GM12878 (cell line): ENCODE measurements around the gene NUAK1. TPM values are rescaled to one million over a fixed set of nuclear protein-coding genes. Genes with fewer than 3 reads are reported as not detected.

Experiments
- ATAC-seq: fragments of 200-7000 bp; cut with Tn5 transposase; 3 replicates; pipeline ENCODE4 v1.9.1; 2020; ENCODE audit warnings: mild to moderate bottlenecking, moderate library complexity
- BruUV-seq: library from RNA; stranded (reverse); fragments of 400-500 nt; replicated peaks from 2 replicates; lab custom pipeline; 2021; lab: Mats Ljungman, UMichigan
- CTCF ChIA-PET: fragments of 300-600 bp; sonication (Branson Sonifier 250); formaldehyde crosslinking; extraction: SDS; loops from one replicate; lab custom pipeline; 2021; ENCODE audit warnings: inconsistent platforms; lab: Yijun Ruan, JAX
- POLR2A ChIA-PET: fragments of 350-600 bp; formaldehyde crosslinking; extraction: SDS; loops from one replicate; lab custom pipeline; 2021; ENCODE audit warnings: inconsistent platforms; lab: Charles Lee
- RAD21 ChIA-PET: fragments of 300-600 bp; sonication (Branson Sonifier 250); formaldehyde crosslinking; loops from one replicate; lab custom pipeline; 2023; ENCODE audit warnings: antibody characterized with exemption; ENCODE audit not compliant: unreplicated experiment; lab: Charles Lee
- SMC1A ChIA-PET: fragments of 300-600 bp; sonication (Branson Sonifier 250); formaldehyde crosslinking; loops from one replicate; lab custom pipeline; 2023; ENCODE audit not compliant: unreplicated experiment, uncharacterized antibody; lab: Charles Lee
- DNase-seq: peaks from one replicate; pipeline ENCODE4 v3.0.0-alpha.2; 2011; ENCODE audit warnings: low read depth, low spot score
- FAIRE-seq: peaks from 3 replicates; lab custom pipeline; 2011; peaks lifted over from hg19 to GRCh38; lab: Jason Lieb, UNC
- H2AFZ ChIP-seq: 2 replicates; pipeline ENCODE4 v1.6.0; 2011; ENCODE audit warnings: low read depth, low read length, control low read depth; ENCODE audit not compliant: control insufficient read depth
- H3K27ac ChIP-seq: 2 replicates; pipeline ENCODE4 v1.5.1; 2011; ENCODE audit warnings: control low read depth; ENCODE audit not compliant: control insufficient read depth, insufficient read depth
- H3K27me3 ChIP-seq, 2 experiments: replicated peaks in 1 of 2; 2 replicates each; pipeline versions ENCODE4 v1.6.0 to v1.6.1; 2011; ENCODE audit warnings: low read length in 1 of 2; ENCODE audit not compliant: control insufficient read depth in 2 of 2, insufficient read depth in 2 of 2
- H3K36me3 ChIP-seq, 2 experiments: 2 replicates each; pipeline ENCODE4 v1.5.1; 2011; ENCODE audit warnings: low read length in 1 of 2; ENCODE audit not compliant: control insufficient read depth in 2 of 2, insufficient read depth in 2 of 2
- H3K4me1 ChIP-seq: 2 replicates; pipeline ENCODE4 v1.6.1; 2011; ENCODE audit warnings: mild to moderate bottlenecking, low read length, moderate library complexity, mixed read lengths; ENCODE audit not compliant: control insufficient read depth, insufficient read depth
- H3K4me2 ChIP-seq: 2 replicates; pipeline ENCODE4 v1.6.0; 2011; ENCODE audit warnings: control low read depth; ENCODE audit not compliant: control insufficient read depth, insufficient read depth
- H3K4me3 ChIP-seq: fragments of 200-600 bp; sonication (generic); 2 replicates; pipeline ENCODE4 v1.5.1; 2016
- H3K79me2 ChIP-seq: 2 replicates; pipeline ENCODE4 v1.6.0; 2011; ENCODE audit warnings: low read length; ENCODE audit not compliant: control insufficient read depth, insufficient read depth
- H3K9ac ChIP-seq: 2 replicates; pipeline ENCODE4 v1.8.0; 2011; ENCODE audit warnings: low read length, control low read depth, mixed read lengths; ENCODE audit not compliant: control insufficient read depth, insufficient read depth
- H3K9me3 ChIP-seq: replicated peaks from 3 replicates; pipeline ENCODE4 v1.5.1; 2011; ENCODE audit warnings: mild to moderate bottlenecking, low read length; ENCODE audit not compliant: control insufficient read depth, insufficient read depth
- H4K20me1 ChIP-seq: 2 replicates; pipeline ENCODE4 v1.6.0; 2011; ENCODE audit not compliant: control insufficient read depth, insufficient read depth
- ATF7 ChIP-seq: fragments of 450-650 bp; IDR thresholded peaks from 2 replicates; pipeline ENCODE4 v1.6.1; 2016; ENCODE audit warnings: low read depth, mild to moderate bottlenecking
- CBFB ChIP-seq: IDR thresholded peaks from 2 replicates; pipeline ENCODE4 v1.6.1; 2016; ENCODE audit warnings: antibody characterized with exemption, low read depth
- NBN ChIP-seq: fragments of 450-650 bp; IDR thresholded peaks from 2 replicates; pipeline ENCODE4 v1.6.1; 2016
- NKRF ChIP-seq: fragments of 450-650 bp; conservative IDR thresholded peaks from 2 replicates; pipeline ENCODE4 v1.6.1; 2017; ENCODE audit warnings: mild to moderate bottlenecking, moderate library complexity
- NR2C2 ChIP-seq: IDR thresholded peaks from 2 replicates; pipeline ENCODE4 v1.6.1; 2011; ENCODE audit warnings: borderline replicate concordance, low read depth; ENCODE audit not compliant: control insufficient read depth, insufficient read length
- NR2F1 ChIP-seq: fragments of 450-650 bp; conservative IDR thresholded peaks from 2 replicates; pipeline ENCODE4 v1.6.1; 2017; ENCODE audit warnings: mild to moderate bottlenecking
- PAX5 ChIP-seq: IDR thresholded peaks from 2 replicates; pipeline ENCODE4 v1.6.1; 2011; ENCODE audit warnings: low read depth, low read length, borderline replicate concordance
- SREBF1 ChIP-seq: IDR thresholded peaks from 2 replicates; pipeline ENCODE4 v1.6.1; 2012; ENCODE audit warnings: mild to moderate bottlenecking, low read length
- SRF ChIP-seq, 2 experiments: IDR thresholded peaks; 2 replicates each; pipeline ENCODE4 v1.6.1; 2011; ENCODE audit warnings: low read depth in 2 of 2, low read length in 2 of 2, mild to moderate bottlenecking in 1 of 2, moderate library complexity in 1 of 2
- TARDBP ChIP-seq: IDR thresholded peaks from 2 replicates; pipeline ENCODE4 v1.6.1; 2016; ENCODE audit warnings: borderline replicate concordance
- TBL1XR1 ChIP-seq: IDR thresholded peaks from 2 replicates; pipeline ENCODE4 v1.6.1; 2012; ENCODE audit warnings: low read depth, low read length, improper control_type of control experiment
- TCF7 ChIP-seq: IDR thresholded peaks from 2 replicates; pipeline ENCODE4 v1.6.1; 2014; ENCODE audit warnings: antibody characterized with exemption, borderline replicate concordance
- ZBED1 ChIP-seq: IDR thresholded peaks from 2 replicates; pipeline ENCODE4 v1.6.1; 2016; ENCODE audit warnings: borderline replicate concordance
- WGBS: methylation state at CpG from one replicate; pipeline ENCODE4 v1.1.6; 2016; ENCODE audit warnings: low lambda C conversion rate; ENCODE audit not compliant: insufficient replicate concordance, insufficient coverage; ENCODE audit errors: missing lambda C conversion rate; 5-methylcytosine and 5-hydroxymethylcytosine counted together
- in situ Hi-C: fragments of 300-500 bp; cut with MboI; formaldehyde crosslinking; loops from 9 replicates; pipeline ENCODE4 v1.14.3; 2018; ENCODE audit warnings: mixed read lengths
- intact Hi-C: fragments of 100-400 bp; cut with micrococcal nuclease; formaldehyde crosslinking; loops from one replicate; pipeline ENCODE4 v1.14.2; 2022; ENCODE audit not compliant: unreplicated experiment
- polyA plus RNA-seq, 11 experiments: library from polyadenylated mRNA; depleted of rRNA in 4 of 11; unstranded in 6 of 11; stranded (reverse) in 5 of 11; fragments of >200 nt; fragmentation: Nextera tagmentation in 4 of 11; fragmentation: Illumina TruSeq in 1 of 11; extraction: Ambion mirVana in 4 of 11; extraction: Trizol in 1 of 11; gene quantifications; 1 replicate in 1 of 11; 2 replicates in 10 of 11; pipeline versions ENCODE4 v1.2.1 to v1.2.3, GENCODE V29; 2011 to 2016; ENCODE audit warnings: inconsistent platforms in 2 of 11, missing spikeins in 2 of 11, low read depth in 1 of 11
- total RNA-seq, 4 experiments: library from RNA; depleted of rRNA in 3 of 4; stranded (reverse); fragments of >200 nt in 3 of 4; fragmentation: Illumina TruSeq in 1 of 4; extraction: Trizol in 1 of 4; gene quantifications; 2 replicates each; pipeline versions ENCODE4 v1.2.1 to v1.2.3, GENCODE V29; 2013 to 2021
- TF ChIP-seq, protein P1 (sequence below): fragments of 450-650 bp; IDR thresholded peaks from 2 replicates; pipeline ENCODE4 v1.6.1; 2017; ENCODE audit warnings: borderline replicate concordance
- TF ChIP-seq, protein P2 (sequence below): fragments of 450-650 bp; IDR thresholded peaks from 2 replicates; pipeline ENCODE4 v1.6.1; 2018; ENCODE audit warnings: borderline replicate concordance, mild to moderate bottlenecking; ENCODE audit not compliant: partially characterized antibody
- TF ChIP-seq, protein P3 (sequence below): fragments of 450-650 bp; formaldehyde crosslinking; IDR thresholded peaks from 2 replicates; pipeline ENCODE4 v1.4.0; 2022; ENCODE audit warnings: mild to moderate bottlenecking, moderate library complexity

Gene NUAK1
- total and polyA plus RNA-seq, 10 of the 15 experiments (the other 5 are each of a cell fraction or from before 2014, with no cell fraction given): 0.03 to 0.42 (median 0.08) TPM; not detected in 2

DNA sequence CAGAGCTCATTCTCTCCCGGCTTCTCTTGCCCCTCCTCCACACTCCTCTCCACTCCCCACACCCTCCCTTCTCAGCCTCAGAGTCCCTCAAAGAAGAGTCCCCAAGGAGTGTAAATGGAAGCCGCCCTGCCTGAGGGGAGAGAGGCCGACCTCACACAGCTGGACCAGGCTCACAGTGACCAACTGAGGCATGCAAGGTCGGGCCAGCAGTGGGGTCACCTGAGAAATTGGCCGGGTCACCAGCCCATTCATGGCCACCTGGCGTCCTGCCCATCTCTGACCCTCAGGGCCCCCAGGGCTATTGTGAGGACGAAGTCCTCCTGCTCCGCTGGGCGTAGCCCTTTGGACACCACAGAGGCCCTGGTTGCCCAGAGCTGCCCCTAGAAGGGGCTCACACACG lies 49.5 kb upstream of the NUAK1 start:
- 33% methylated on average over 10 of the region's 10 CpGs for whole genome bisulfite sequencing
- intact Hi-C loops (no loop called here), in situ Hi-C loops (no loop called here)
- no TSS peak for BruUV-seq
- DNase-seq (no peak), ATAC-seq (no peak), FAIRE-seq (no peak)
- Histone ChIP-seq H3K27ac (no peak overlapping the region), H3K36me3 (no peaks in the 10 kb centered on the region), H3K4me2 (no peak overlapping the region), H4K20me1 (no peaks in the 10 kb centered on the region), H2AFZ (no peak overlapping the region), H3K9me3 (no peaks in the 10 kb centered on the region), H3K4me3 (no peak overlapping the region), H3K79me2 (no peaks in the 10 kb centered on the region), H3K9ac (no peak overlapping the region), H3K27me3 (peaks cover 0 to 2% of the 10 kb centered on the region in 2 experiments; a peak in 2 of 4 replicates), H3K4me1 (no peaks in the 10 kb centered on the region)
- POLR2A ChIA-PET: no interaction called here
- CTCF ChIA-PET: no interaction called here
- SMC1A ChIA-PET: no interaction called here
- TF ChIP-seq SRF (IDR thresholded peaks at IDR 0.05; ENCODE audit: low read depth in 2 of 2, low read length in 2 of 2) (no peak), NR2F1 (no peak), ATF7 (no peak), SREBF1 (no peak), CBFB (no peak), NR2C2 (no peak), TCF7 (no peak), NKRF (no peak), ZBED1 (no peak), NBN (no peak), TBL1XR1 (no peak), PAX5 (no peak), TARDBP (no peak)
- TF ChIP-seq, protein P1, sequence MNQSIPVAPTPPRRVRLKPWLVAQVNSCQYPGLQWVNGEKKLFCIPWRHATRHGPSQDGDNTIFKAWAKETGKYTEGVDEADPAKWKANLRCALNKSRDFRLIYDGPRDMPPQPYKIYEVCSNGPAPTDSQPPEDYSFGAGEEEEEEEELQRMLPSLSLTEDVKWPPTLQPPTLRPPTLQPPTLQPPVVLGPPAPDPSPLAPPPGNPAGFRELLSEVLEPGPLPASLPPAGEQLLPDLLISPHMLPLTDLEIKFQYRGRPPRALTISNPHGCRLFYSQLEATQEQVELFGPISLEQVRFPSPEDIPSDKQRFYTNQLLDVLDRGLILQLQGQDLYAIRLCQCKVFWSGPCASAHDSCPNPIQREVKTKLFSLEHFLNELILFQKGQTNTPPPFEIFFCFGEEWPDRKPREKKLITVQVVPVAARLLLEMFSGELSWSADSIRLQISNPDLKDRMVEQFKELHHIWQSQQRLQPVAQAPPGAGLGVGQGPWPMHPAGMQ: no peak
- TF ChIP-seq, protein P2, sequence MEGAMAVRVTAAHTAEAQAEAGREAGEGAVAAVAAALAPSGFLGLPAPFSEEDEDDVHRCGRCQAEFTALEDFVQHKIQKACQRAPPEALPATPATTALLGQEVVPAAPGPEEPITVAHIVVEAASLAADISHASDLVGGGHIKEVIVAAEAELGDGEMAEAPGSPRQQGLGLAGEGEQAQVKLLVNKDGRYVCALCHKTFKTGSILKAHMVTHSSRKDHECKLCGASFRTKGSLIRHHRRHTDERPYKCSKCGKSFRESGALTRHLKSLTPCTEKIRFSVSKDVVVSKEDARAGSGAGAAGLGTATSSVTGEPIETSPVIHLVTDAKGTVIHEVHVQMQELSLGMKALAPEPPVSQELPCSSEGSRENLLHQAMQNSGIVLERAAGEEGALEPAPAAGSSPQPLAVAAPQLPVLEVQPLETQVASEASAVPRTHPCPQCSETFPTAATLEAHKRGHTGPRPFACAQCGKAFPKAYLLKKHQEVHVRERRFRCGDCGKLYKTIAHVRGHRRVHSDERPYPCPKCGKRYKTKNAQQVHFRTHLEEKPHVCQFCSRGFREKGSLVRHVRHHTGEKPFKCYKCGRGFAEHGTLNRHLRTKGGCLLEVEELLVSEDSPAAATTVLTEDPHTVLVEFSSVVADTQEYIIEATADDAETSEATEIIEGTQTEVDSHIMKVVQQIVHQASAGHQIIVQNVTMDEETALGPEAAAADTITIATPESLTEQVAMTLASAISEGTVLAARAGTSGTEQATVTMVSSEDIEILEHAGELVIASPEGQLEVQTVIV: no peak
- TF ChIP-seq, protein P3, sequence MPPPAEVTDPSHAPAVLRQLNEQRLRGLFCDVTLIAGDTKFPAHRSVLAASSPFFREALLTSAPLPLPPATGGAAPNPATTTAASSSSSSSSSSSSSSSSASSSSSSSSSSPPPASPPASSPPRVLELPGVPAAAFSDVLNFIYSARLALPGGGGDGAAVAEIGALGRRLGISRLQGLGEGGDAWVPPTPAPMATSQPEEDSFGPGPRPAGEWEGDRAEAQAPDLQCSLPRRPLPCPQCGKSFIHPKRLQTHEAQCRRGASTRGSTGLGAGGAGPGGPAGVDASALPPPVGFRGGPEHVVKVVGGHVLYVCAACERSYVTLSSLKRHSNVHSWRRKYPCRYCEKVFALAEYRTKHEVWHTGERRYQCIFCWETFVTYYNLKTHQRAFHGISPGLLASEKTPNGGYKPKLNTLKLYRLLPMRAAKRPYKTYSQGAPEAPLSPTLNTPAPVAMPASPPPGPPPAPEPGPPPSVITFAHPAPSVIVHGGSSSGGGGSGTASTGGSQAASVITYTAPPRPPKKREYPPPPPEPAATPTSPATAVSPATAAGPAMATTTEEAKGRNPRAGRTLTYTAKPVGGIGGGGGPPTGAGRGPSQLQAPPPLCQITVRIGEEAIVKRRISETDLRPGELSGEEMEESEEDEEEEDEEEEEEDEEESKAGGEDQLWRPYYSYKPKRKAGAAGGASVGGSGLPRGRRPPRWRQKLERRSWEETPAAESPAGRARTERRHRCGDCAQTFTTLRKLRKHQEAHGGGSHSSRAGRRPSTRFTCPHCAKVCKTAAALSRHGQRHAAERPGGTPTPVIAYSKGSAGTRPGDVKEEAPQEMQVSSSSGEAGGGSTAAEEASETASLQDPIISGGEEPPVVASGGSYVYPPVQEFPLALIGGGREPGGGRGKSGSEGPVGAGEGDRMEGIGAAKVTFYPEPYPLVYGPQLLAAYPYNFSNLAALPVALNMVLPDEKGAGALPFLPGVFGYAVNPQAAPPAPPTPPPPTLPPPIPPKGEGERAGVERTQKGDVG (CRISPR knock-in tag): no peak
- RAD21 ChIA-PET: no interaction called here
